HTR-8/SVneo (cell line): ENCODE data around the gene CD99L2.

Experiments used
- DNase-seq: peaks from one replicate; pipeline ENCODE4 v3.0.0; 2011; ENCODE audit warnings: low spot score, mixed read lengths; ENCODE audit not compliant: insufficient read length
- FAIRE-seq: peaks from 2 replicates; lab custom pipeline; 2011; peaks lifted over from hg19 to GRCh38; lab: Jason Lieb, UNC

CD99L2 gene

DNA sequence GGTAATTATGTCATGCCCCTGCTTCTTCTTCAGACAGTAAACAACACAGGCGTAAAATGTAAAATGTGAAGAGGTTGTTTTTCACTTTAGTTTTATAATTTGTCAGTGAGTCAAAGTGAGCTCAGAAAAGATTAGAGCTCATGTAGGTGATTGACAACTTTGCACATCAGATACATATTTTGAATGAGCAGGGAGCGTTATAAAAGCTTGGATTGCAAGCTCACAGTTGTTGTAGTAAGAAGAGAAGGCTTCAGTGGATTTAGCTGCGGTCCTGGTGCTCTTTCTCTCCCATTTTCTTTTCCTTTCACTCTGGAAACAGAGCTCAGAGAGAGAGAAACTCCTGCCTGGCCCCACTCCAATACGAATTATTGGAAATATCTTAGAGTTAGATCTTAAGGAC lies 178.8 kb downstream of the CD99L2 start:
- FAIRE-seq (no peak), DNase-seq (no peak)
